Left lobe of liver (tissue), 2 donors: ENCODE results near the gene ZNF573. TPM values are rescaled to one million over a fixed set of nuclear protein-coding genes. Genes with fewer than 3 reads are reported as not detected.

Experiments used
- ATAC-seq: fragments of 200-7000 bp; cut with Tn5 transposase; one replicate; pipeline ENCODE4 v1.9.1; 2020; ENCODE audit warnings: mild to moderate bottlenecking, moderate library complexity
- DNase-seq: peaks from one replicate; pipeline ENCODE4 v3.0.0-alpha.2; 2020; ENCODE audit warnings: low spot score
- total RNA-seq: library from RNA; stranded (reverse); gene quantifications from one replicate; pipeline ENCODE4 v1.2.1, GENCODE V29; 2021
- donor health status: DM: no; HTN: no; CAD: no; lungs with moderate emphysema.
- donor health status: DM: no; HTN: yes; CAD: no.

Gene ZNF573
- total RNA-seq, 1 donor from 2014 or later = 6.5 TPM

DNA sequence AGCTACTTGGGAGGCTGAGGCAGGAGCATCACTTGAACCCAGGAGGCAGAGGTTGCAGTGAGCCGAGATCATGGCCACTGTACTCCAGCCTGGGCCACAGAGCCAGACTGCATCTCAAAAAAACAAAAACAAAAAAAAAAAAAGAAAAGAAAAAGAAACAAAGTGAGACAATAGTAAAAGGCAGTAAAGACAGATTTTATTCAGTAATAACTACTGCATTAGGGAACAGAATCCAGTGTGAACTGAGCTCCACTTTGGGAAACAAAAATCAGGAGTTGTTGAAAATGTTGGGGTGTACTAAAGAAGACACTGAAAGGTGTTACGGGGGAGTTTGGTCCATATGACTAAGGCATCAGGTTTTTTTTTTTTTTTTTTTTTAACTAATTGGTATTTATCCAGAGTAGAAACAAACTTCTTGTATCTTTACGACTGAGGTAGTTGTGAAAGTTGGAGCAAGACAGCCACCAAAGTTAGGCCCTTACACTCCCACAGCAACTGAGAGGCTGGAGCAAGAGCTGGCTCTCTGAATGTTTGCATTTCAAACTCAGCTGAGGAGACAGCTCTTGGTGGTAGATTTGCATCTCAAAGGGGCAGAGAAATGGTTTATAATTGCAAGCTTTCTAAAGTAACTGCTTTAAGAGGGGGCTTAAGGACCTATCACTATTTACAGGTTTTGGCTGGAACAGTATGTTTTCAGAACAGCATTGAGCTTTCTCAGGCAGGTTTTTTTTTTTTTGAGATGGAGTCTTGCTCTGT lies 84.1 kb downstream of the ZNF573 start:
- ATAC-seq = no peak
- no peak for DNase-seq

DNA sequence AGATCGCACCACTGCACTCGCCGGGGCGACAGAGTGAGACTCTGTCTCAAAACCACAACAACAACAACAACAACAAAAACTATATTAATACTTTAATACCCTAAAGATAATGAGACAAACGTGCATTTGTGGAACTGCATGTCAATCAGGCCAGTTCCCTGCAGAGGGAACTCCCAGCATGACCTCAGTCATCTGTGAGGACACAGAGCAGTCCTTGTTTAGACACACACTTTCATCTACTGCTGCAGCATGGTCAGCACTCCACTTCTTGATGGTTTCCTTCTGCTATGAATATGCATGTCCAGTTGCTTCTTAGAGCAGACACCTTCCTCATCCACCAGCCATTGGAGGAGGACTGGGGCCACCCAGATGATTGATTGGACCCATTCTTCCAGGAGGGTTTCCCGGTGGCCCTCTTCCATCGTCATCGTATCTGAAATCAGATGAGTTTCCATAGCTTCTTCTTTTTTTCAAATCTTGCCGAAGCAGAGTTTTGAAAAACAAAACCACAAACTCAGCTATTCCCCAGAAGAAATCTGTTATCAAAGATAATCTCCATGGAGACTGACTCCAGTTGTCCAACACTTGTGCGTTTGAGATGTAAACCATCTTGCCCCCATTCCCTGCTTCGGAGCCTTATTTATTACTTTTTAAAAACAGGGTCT lies 86.3 kb downstream of the ZNF573 start:
- no peak for DNase-seq
- no peak for ATAC-seq

DNA sequence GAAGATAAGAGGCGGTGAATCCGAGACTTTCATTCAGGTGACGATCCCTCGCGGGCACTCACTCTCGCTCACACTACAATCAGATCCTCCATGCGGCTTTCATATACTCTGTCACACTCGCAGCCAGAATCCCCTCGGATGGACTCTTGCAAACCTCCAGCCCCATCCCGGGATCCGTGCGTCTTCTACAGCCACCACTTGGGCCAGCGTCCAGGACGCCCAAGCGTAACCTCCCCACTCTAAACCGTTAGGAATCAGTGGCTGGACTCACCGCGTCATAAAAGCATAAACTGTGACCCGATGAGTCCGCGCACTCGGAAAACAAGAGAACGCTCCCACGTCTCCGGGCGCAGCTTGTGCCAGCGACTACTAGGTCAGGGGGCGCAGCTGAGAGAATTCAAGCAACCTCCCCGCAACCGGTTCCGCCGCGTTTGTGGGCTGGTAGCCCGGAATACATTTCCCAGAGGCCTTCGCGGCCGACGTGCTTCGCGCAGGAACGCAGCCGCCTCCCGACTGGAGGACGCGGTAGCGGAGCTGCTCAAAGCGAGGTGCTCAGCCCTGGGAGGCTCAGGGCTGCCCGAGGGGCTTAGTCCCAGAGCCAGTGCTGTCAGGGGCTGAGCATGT lies 87.4 kb downstream of the ZNF573 start:
- DNase-seq = peak; percentile 52
- peak; percentile 77 for ATAC-seq

Other genes starting within 250 kb of the ZNF573 start
- gene ZNF571, start 184.8 kb downstream of the ZNF573 start, total RNA-seq = 1.4 TPM
- gene ZNF540, start 184.7 kb downstream of the ZNF573 start, total RNA-seq = 1.7 TPM
- 4.1 TPM for gene ZFP30, start 124.1 kb downstream of the ZNF573 start, total RNA-seq
- 1.1 TPM for gene ZNF607, start 59.8 kb downstream of the ZNF573 start, total RNA-seq
- not detected for gene WDR87, start 127.0 kb upstream of the ZNF573 start, total RNA-seq
- gene SIPA1L3, start 127.6 kb upstream of the ZNF573 start, total RNA-seq = 12.9 TPM